CD4-positive, alpha-beta T cell (primary cell): ENCODE measurements around the gene PEAR1. TPM values are rescaled to one million over a fixed set of nuclear protein-coding genes. Genes with fewer than 3 reads are reported as not detected.

ENCODE experiments used
- ATAC-seq: fragments of 200-7000 bp; cut with Tn5 transposase; one replicate; pipeline ENCODE4 v1.10.0; 2022; ENCODE audit warnings: mild to moderate bottlenecking; ENCODE audit not compliant: poor library complexity
- CTCF ChIA-PET: fragments of 350-600 bp; sonication (Branson Sonifier 250); formaldehyde crosslinking; loops from one replicate; lab custom pipeline; 2021; ENCODE audit warnings: antibody characterized with exemption, inconsistent platforms; lab: Charles Lee
- POLR2A ChIA-PET: fragments of 350-600 bp; sonication (Branson Sonifier 250); formaldehyde crosslinking; loops from one replicate; lab custom pipeline; 2021; ENCODE audit warnings: antibody characterized with exemption, inconsistent platforms; lab: Charles Lee
- DNase-seq, 14 experiments: peaks; one replicate each; pipeline ENCODE4 v3.0.0-alpha.2; 2013 to 2020; ENCODE audit warnings: mixed read lengths in 2 of 14
- H3K27ac ChIP-seq, 2 donors: one replicate each; pipeline versions ENCODE4 v1.5.1 to v1.7.0; 2013; ENCODE audit warnings: low read length in 2 of 2, low read depth in 1 of 2, mild to moderate bottlenecking in 1 of 2
- H3K27me3 ChIP-seq, 2 experiments: 1 replicate in 1 of 2; 2 replicates in 1 of 2; pipeline versions ENCODE4 v1.6.1 to v1.7.0; 2013; ENCODE audit warnings: low read length in 2 of 2, control low read depth in 1 of 2, mild to moderate bottlenecking in 1 of 2, moderate library complexity in 1 of 2; ENCODE audit not compliant: insufficient read depth in 2 of 2, control insufficient read depth in 1 of 2
- H3K36me3 ChIP-seq: one replicate; pipeline ENCODE4 v1.6.1; 2013; ENCODE audit warnings: low read length, control low read depth; ENCODE audit not compliant: insufficient read depth
- H3K4me1 ChIP-seq: one replicate; pipeline ENCODE4 v1.6.1; 2013; ENCODE audit warnings: low read length, control low read depth; ENCODE audit not compliant: insufficient read depth
- H3K4me3 ChIP-seq: one replicate; pipeline ENCODE4 v1.5.1; 2013; ENCODE audit warnings: mild to moderate bottlenecking, low read length, moderate library complexity
- H3K9me3 ChIP-seq, 2 experiments: 1 replicate in 1 of 2; 2 replicates in 1 of 2; pipeline versions ENCODE4 v1.6.1 to v1.7.0; 2013; ENCODE audit warnings: low read length in 2 of 2, mild to moderate bottlenecking in 2 of 2, control low read depth in 1 of 2, moderate library complexity in 1 of 2; ENCODE audit not compliant: control insufficient read depth in 1 of 2, insufficient read depth in 1 of 2
- H3K27ac Mint-ChIP-seq: one replicate; pipeline ENCODE4 v1.8.0; 2020; ENCODE audit warnings: mixed read lengths
- H3K27me3 Mint-ChIP-seq: one replicate; pipeline ENCODE4 v1.8.0; 2021; ENCODE audit warnings: mixed read lengths
- H3K36me3 Mint-ChIP-seq: one replicate; pipeline ENCODE4 v1.8.0; 2021; ENCODE audit warnings: low read depth, mixed read lengths
- H3K4me1 Mint-ChIP-seq: one replicate; pipeline ENCODE4 v1.8.0; 2021; ENCODE audit warnings: low read depth, mixed read lengths
- H3K4me3 Mint-ChIP-seq: one replicate; pipeline ENCODE4 v1.8.0; 2020; ENCODE audit warnings: mild to moderate bottlenecking, mixed read lengths
- H3K9me3 Mint-ChIP-seq: one replicate; pipeline ENCODE4 v1.8.0; 2020; ENCODE audit warnings: mixed read lengths
- CTCF ChIP-seq: fragments of 200-600 bp; IDR thresholded peaks from one replicate; pipeline ENCODE4 v1.8.0; 2022; ENCODE audit warnings: antibody characterized with exemption, mild to moderate bottlenecking
- intact Hi-C, 2 experiments: fragments of 100-400 bp; cut with DNase I in 1 of 2; cut with micrococcal nuclease in 1 of 2; formaldehyde crosslinking; loops; one replicate each; pipeline versions ENCODE4 v1.15.1 to v1.9.0; 2023 to 2025; cut with DNase I, micrococcal nuclease
- total RNA-seq, 174 experiments: library from RNA in 2 of 174; stranded (reverse) in 2 of 174; gene quantifications; one replicate each; pipeline ENCODE4 v1.2.3 and lab custom pipeline; 2021 to 2026

The PEAR1 gene
- total RNA-seq, 2 experiments from 2014 or later = 0.20 to 0.41 TPM

- ChIA-PET POLR2A (no interaction called here), CTCF (interaction anchor here (0.8 kb wide), 1 partner anchor 32 kb away, joined by 3 read pairs; no protein-coding TSS in a partner anchor)
- Mint-ChIP-seq H3K36me3 (no peaks in the 10 kb centered on the region), H3K27ac (no peak overlapping the region), H3K9me3 (no peaks in the 10 kb centered on the region), H3K27me3 (peaks cover 22% of the 10 kb centered on the region), H3K4me3 (no peak overlapping the region), H3K4me1 (peaks cover 3% of the 10 kb centered on the region)
- no peak for TF ChIP-seq CTCF
- intact Hi-C loops = no loop called here
- Histone ChIP-seq H3K36me3 (no peaks in the 10 kb centered on the region), H3K27ac (no peak overlapping the region), H3K4me3 (no peak overlapping the region), H3K9me3 (peaks cover 0 to 9% of the 10 kb centered on the region in 2 experiments), H3K27me3 (peaks cover 0 to 7% of the 10 kb centered on the region in 2 experiments), H3K4me1 (peaks cover 3% of the 10 kb centered on the region)
- DNase-seq (no peak), ATAC-seq (no peak)
Measured at GRCh38 chr1:156901966-156902915, 8.7 kb downstream of the PEAR1 start.

DNA sequence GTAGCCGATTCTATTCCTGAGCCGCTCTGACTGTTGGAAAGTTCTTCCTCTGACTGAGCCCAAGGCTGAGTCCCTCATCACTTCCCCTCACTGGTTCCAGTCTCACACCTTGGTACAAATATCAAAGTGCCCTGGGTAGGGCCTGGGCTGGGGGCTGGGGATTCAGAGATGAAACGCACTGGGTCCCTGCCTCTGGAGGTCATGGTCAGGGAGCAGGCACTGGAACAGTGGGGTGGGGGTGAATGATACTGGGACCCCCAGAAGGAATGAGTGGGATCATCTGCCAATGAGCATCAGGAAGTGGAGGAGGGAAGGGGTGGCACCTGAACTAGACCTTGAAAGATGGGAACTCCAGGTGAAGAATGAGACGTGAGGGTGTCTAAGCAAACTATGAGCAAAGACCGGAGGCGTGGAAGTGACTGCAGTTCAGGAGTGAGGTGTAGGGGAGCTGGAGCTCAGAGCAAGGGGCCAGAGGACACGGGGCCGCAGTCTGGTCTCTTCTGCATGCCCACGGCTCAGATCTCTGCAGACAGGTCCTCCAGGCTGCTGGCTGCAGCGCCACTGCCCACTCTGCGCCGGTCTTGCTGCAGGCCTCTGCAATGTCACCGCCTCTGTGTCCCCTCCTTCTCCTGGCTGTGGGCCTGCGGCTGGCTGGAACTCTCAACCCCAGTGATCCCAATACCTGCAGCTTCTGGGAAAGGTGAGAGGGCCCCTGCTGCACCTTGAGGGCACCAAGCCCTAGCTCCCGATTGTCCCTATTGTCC is 10.0 kb downstream of the PEAR1 start:
- Histone ChIP-seq H3K9me3 (peaks cover 0 to 11% of the 10 kb centered on the region in 2 experiments), H3K4me1 (no peaks in the 10 kb centered on the region), H3K4me3 (no peak overlapping the region), H3K27me3 (peaks cover 0 to 5% of the 10 kb centered on the region in 2 experiments), H3K36me3 (no peaks in the 10 kb centered on the region), H3K27ac (no peak overlapping the region)
- Mint-ChIP-seq H3K4me1 (peaks cover under 1% of the 10 kb centered on the region), H3K4me3 (no peak overlapping the region), H3K9me3 (no peaks in the 10 kb centered on the region), H3K36me3 (no peaks in the 10 kb centered on the region), H3K27ac (no peak overlapping the region), H3K27me3 (peaks cover 14% of the 10 kb centered on the region)
- POLR2A ChIA-PET = no interaction called here
- intact Hi-C loops = no loop called here
- DNase-seq (no peak), ATAC-seq (no peak)
- no peak for TF ChIP-seq CTCF
- CTCF ChIA-PET = interaction anchor here (0.6 kb wide), 1 partner anchor 118 kb away, joined by 3 read pairs; no protein-coding TSS in a partner anchor

DNA sequence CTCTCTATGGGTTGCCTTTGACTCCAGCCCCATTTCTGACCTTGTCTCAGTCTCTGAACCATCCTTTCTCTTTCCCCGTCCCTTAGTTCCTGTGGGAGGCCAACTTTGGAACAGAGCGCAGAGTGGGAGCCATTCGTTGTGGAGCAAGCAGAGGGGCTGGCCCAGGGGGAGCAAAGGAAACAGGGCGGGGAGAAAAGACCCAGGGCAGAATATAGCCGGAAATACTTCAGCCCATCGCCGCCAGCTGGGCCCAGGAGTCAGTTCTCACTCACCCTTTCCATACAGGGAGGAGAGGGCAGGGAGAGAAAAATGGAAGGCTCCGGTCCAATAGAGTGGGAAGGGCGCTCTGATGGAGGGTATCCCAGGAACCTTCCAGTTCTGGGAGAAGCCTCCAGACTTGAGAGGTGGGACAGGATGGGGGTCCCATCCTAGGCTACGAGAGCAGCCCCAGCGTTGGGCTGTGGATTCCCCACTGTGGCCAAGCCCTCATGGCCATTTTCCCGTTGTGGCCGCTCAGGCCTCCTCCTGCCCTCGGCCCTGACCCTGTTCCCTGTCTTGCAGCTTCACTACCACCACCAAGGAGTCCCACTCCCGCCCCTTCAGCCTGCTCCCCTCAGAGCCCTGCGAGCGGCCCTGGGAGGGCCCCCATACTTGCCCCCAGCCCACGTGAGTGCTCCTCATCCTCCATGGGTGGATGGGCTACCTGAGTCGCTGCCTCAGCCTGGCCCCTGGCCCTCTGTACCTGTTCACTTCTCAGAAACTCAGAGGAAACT is 10.9 kb downstream of the PEAR1 start:
- Histone ChIP-seq H3K27me3 (peaks cover 0 to 5% of the 10 kb centered on the region in 2 experiments), H3K27ac (no peak overlapping the region), H3K4me3 (no peak overlapping the region), H3K36me3 (no peaks in the 10 kb centered on the region), H3K4me1 (no peaks in the 10 kb centered on the region), H3K9me3 (peaks cover 0 to 12% of the 10 kb centered on the region in 2 experiments)
- ChIA-PET CTCF (no interaction called here), POLR2A (no interaction called here)
- DNase-seq (no peak), ATAC-seq (no peak)
- H3K9me3 Mint-ChIP-seq = no peaks in the 10 kb centered on the region
- H3K4me3 Mint-ChIP-seq = no peak overlapping the region
- TF ChIP-seq CTCF = no peak
- H3K27ac Mint-ChIP-seq = no peak overlapping the region
- no peaks in the 10 kb centered on the region for H3K36me3 Mint-ChIP-seq
- H3K27me3 Mint-ChIP-seq = peaks cover 6% of the 10 kb centered on the region
- intact Hi-C loops = no loop called here
- H3K4me1 Mint-ChIP-seq = no peaks in the 10 kb centered on the region
